GM18867 (cell line): ENCODE data around the gene JMJD1C.
A peak's percentile ranks its signal among the peaks of the same experiment; 100 is the strongest.

Source experiments
- ATAC-seq: cut with Tn5 transposase; IDR thresholded peaks from one replicate; pipeline ENCODE4 v1.9.1; 2021; ENCODE audit warnings: mild to moderate bottlenecking, moderate library complexity; ENCODE audit not compliant: unreplicated experiment

JMJD1C gene

GRCh38 chr10:63265683-63266235, 200.0 kb downstream of the JMJD1C start:
- no peak for ATAC-seq

GRCh38 chr10:63265222-63265617, 200.6 kb downstream of the JMJD1C start:
- ATAC-seq, result no peak

GRCh38 chr10:63264617-63265221, 201.1 kb downstream of the JMJD1C start:
- ATAC-seq, result no peak

GRCh38 chr10:63262430-63263073, 203.2 kb downstream of the JMJD1C start:
- no peak for ATAC-seq

GRCh38 chr10:63261496-63261895, 204.3 kb downstream of the JMJD1C start:
- peak; percentile 37 for ATAC-seq

GRCh38 chr10:63260860-63261251, 204.9 kb downstream of the JMJD1C start:
- ATAC-seq, result no peak

- no peak for ATAC-seq
Measured at GRCh38 chr10:63260103-63260859, 205.5 kb downstream of the JMJD1C start.

GRCh38 chr10:63258920-63259678, 206.7 kb downstream of the JMJD1C start:
- no peak for ATAC-seq

- no peak for ATAC-seq
Measured at GRCh38 chr10:63257778-63258177, 208.0 kb downstream of the JMJD1C start.

- no peak for ATAC-seq
Measured at GRCh38 chr10:63256009-63256773, 209.6 kb downstream of the JMJD1C start.

- ATAC-seq, result no peak
Measured at GRCh38 chr10:63255316-63255715, 210.5 kb downstream of the JMJD1C start.

- no peak for ATAC-seq
Measured at GRCh38 chr10:63253040-63253439, 212.7 kb downstream of the JMJD1C start.

GRCh38 chr10:63252095-63252762, 213.5 kb downstream of the JMJD1C start:
- ATAC-seq, result no peak

GRCh38 chr10:63250032-63250431, 215.7 kb downstream of the JMJD1C start:
- no peak for ATAC-seq

- ATAC-seq, result no peak
Measured at GRCh38 chr10:63247771-63248170, 218.0 kb downstream of the JMJD1C start.

- ATAC-seq, result no peak
Measured at GRCh38 chr10:63246356-63246755, 219.4 kb downstream of the JMJD1C start.

- no peak for ATAC-seq
Measured at GRCh38 chr10:63241841-63242281, 223.9 kb downstream of the JMJD1C start.

- no peak for ATAC-seq
Measured at GRCh38 chr10:63240807-63241206, 225.0 kb downstream of the JMJD1C start.

- ATAC-seq, result no peak
Measured at GRCh38 chr10:63238501-63238900, 227.3 kb downstream of the JMJD1C start.

- ATAC-seq, result no peak
Measured at GRCh38 chr10:63237396-63237795, 228.4 kb downstream of the JMJD1C start.
